WI38 (cell line): Measurements from ENCODE around the gene IGFL3.

ENCODE experiments used
- H3K4me3 ChIP-seq: 2 replicates; pipeline ENCODE4 v1.5.1; 2011; ENCODE audit warnings: low read depth, mild to moderate bottlenecking, control low read depth, low read length
- CTCF ChIP-seq: IDR thresholded peaks from 2 replicates; pipeline ENCODE4 v1.5.1; 2012; ENCODE audit warnings: low read depth, mild to moderate bottlenecking, control low read depth, low read length

The IGFL3 gene

GRCh38 chr19:46150606-46151005, 26.1 kb upstream of the IGFL3 start:
- TF ChIP-seq CTCF = no peak
- H3K4me3 ChIP-seq = no peak overlapping the region

GRCh38 chr19:46147791-46148288, 23.4 kb upstream of the IGFL3 start, which contains the start of gene IGFL2:
Gene IGFL2, plus strand, starts transcription at chr19:46148238. Its CDS starts 41 bp downstream, at chr19:46148279.
- TF ChIP-seq CTCF = no peak
- no peak within 1 kb of the TSS for H3K4me3 ChIP-seq

GRCh38 chr19:46147166-46147740, 22.8 kb upstream of the IGFL3 start:
- no peak overlapping the region for H3K4me3 ChIP-seq
- TF ChIP-seq CTCF = no peak

- H3K4me3 ChIP-seq = no peak overlapping the region
- no peak for TF ChIP-seq CTCF
These were observed 20.3 kb upstream of the IGFL3 start for GRCh38 chr19:46144756-46145155.

- no peak for TF ChIP-seq CTCF
- no peak overlapping the region for H3K4me3 ChIP-seq
These were observed 17.8 kb upstream of the IGFL3 start for GRCh38 chr19:46142294-46142693.

GRCh38 chr19:46141421-46141820, 16.9 kb upstream of the IGFL3 start:
- no peak for TF ChIP-seq CTCF
- H3K4me3 ChIP-seq = no peak overlapping the region

- H3K4me3 ChIP-seq = no peak overlapping the region
- TF ChIP-seq CTCF = no peak
These were observed 13.5 kb upstream of the IGFL3 start for GRCh38 chr19:46137915-46138473.
